HG03135 (cell line): ENCODE measurements around the gene LEPR.

Source experiments
- ATAC-seq: cut with Tn5 transposase; IDR thresholded peaks from one replicate; pipeline ENCODE4 v1.9.1; 2021; ENCODE audit warnings: mild to moderate bottlenecking, moderate library complexity; ENCODE audit not compliant: unreplicated experiment

The LEPR gene

GRCh38 chr1:65412256-65412983 is 8.0 kb upstream of the LEPR start:
- ATAC-seq = no peak

GRCh38 chr1:65412984-65413375 is 7.5 kb upstream of the LEPR start:
- no peak for ATAC-seq

- ATAC-seq = no peak
Observed at GRCh38 chr1:65414538-65414937, 5.9 kb upstream of the LEPR start.

DNA sequence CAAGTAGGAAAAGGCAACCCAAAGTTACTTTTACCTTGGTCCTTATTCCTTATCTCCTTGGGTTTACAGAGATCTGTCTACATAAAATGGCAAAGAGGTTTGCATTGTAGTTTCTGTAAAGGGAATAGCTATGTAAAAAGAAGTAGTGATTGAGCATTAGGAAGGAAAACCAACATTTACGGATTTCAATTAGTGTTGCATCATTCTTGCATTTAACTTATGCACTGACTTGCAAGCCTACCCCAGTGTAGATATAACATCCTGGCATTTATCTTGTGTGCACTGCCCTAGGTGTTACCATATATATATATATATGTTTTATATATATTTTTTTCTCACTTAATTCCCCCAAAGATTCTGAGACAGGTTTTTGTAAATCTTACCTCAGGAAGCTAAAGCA is 3.7 kb upstream of the LEPR start:
- no peak for ATAC-seq

DNA sequence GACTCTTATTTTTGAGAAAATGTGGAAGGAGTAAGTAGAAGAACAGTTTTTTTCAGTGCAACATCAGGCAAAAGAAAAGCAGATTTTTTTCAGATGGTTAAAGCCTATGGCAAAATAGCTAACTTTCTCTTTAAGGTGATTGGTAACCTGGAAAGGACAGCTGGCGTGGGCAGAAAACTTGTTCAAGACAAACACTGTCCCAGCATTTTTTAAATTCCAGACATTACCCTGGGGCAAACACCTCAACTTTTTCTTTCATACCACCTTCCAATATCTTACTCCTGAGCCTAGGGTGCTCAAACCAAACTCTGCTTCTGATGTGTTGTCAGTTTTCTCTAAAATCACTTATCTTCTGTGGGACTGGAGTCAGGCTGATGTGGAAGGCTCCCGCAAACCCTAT is 2.7 kb upstream of the LEPR start:
- no peak for ATAC-seq

DNA sequence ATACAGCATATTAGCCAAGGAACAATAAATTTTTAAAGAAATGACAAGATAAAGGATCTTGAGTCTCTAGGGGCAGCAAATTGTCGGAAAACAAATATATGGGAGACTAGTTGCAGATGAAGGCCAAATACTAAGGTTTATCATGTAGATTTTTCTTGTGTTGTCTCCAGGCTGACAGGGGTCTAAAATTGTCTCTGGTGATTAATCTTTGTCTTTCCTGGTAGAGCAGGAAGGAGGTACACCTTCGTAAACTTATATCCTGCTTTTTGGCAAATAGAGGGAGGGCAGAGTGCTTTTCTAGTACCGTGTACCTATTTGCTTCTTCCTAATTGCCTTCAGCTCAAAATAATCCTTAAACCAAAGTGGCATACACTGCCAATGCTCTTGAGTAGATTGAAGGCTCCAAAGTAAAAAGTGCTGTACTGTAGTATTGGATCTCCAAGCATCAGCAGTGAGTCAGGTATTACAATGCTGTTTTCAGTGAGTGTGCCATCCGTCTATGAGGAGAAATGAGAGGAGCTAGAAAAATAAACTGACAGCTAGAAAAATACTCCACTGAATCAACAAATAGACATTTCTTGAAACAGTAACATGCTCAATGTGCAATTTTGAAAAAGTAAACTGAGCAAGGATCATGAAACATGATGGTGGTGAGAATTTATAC is 1.8 kb upstream of the LEPR start:
- ATAC-seq = no peak

DNA sequence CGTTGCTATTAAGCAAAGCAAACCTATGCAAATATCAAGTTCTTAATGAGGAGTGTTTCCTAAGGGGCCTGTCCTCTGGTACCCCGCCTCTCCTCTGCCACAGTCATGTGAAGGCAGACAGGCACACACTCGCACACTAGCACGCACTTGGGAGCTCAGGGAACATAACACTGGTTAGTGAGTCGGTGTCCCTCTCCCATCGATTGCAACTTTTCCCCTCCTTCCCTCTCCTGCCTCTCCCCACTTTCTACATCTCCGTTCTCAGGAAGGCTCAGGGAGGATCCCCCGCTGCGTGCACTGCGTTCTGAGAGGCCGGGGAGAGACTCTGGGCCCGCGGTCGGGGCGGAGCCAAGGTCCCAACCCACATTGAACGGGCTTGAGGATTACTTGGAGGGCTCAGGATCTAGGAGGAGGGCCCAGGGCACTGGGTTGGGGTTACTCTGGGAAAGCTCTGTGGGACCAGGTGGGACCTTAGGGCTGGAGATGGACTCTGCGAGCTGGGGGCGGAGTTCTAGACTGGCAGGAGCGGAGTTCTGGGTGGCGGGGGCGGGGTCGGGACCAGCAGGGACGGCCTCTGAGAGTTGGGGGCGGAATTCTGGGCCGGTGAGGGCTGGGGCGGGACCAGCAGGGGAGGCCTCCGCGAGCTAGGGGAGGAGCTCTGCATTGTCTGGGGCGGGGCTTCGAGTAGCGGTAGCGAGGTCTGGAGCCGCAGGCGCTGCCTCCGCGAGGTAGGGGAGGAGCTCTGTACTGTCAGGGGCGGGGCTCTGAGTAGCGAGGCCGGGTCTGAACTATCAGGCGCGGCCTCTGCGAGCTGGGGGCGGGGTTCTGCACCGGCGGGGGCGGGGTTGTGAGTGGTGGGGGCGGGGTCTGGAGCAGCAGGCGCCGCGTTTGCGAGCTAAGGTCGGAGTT is 533 bp upstream of the LEPR start:
- peak; percentile 96 for ATAC-seq

- no peak for ATAC-seq
Observed at GRCh38 chr1:65421351-65422025, 1.0 kb downstream of the LEPR start.

DNA sequence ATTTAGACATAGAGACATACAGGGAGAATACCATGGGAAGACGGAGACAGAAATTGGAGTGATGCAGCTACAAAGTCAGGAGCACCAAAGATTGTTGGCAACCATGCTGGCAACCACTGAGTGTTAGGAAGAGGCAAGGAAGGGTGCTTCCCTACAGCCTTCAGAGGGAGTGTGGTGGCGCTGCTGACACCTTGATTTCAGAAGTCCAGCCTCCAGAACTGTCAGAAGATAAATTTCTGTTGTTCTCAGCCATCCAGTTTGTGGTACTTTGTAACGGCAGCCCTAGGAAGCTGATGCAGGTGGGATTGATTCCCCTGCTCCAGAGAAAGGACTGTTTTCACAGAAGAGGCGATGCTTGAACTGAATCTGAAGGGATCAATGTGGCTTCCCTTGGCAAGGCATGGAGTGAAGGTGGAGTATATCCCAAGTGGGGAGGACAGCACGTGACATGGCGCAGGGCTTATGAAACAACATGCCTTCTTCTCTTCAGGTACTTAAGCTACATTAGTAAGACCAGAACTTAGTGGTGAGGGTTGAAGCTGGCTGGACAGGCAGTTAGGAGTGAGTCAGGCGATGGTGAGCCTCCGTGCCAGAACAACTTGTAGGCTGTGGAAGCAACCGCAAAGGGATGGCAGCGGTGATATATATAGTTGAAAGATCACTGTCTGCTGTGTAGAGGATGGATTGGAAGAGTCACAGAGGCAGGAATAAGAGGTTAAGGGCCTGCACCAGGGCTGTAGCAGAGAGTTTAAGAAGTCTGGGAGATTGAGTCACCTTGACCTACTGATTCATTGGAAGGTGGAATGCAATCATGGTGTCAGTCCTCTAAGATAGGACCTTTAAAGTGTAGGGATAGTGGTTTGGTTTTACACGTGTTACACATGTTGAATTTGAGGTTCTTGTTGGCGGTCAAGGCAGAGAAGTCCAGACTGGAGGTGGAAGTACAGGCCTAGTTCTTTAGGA is 2.1 kb downstream of the LEPR start:
- ATAC-seq = no peak

GRCh38 chr1:65423884-65424572 is 3.6 kb downstream of the LEPR start:
- no peak for ATAC-seq

DNA sequence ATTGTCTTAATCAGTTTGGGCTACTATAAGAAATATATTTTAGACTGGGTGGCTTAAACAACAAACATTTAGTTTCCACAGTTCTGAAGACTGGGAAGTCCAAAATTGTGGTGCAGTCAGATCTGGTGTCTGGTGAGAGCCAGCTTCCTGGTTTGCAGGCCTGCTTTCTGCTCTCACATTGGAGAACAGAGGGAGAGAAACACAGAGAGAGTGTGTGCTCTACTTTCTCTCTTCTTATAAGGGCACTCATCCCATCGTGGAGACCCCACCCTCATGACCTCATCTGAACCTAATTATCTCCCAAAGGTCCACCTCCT is 4.1 kb downstream of the LEPR start:
- no peak for ATAC-seq

DNA sequence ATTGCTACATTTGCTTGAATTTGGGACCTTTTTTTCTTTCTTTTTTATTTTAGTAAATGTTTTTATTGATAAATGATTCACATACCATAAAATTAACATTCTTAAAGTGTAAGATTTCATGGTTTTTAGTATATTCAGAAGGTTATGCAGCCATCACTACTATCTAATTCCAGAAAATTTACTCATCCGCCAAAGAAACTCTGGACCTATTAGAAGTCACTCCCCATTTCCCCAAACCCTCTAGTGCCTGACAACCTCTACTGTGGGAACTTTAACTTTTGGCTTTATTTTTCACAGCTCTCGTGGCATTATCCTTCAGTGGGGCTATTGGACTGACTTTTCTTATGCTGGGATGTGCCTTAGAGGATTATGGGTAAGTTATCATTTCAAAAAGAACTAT is 4.5 kb downstream of the LEPR start:
- ATAC-seq = no peak

- no peak for ATAC-seq
Observed at GRCh38 chr1:65425697-65426096, 5.2 kb downstream of the LEPR start.

DNA sequence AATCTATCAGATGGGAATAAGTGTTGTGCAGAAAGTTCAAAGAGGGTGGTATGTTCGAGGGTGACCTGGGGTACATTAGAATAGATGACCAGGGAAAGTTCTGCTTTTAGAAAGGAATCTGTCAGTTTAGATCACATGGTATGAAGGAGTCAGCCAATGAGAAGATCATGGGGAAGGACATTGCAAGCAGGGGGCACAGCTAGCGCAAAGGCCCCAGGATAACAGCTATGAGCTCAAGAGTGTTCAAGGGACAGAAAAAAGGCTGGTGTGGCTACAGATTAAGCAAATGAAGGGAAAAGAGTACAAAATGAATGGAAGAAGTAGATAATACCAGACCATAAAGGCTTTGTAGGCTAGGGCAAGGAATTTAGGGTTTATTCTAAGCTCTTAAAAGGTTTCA is 8.6 kb downstream of the LEPR start:
- ATAC-seq = no peak

DNA sequence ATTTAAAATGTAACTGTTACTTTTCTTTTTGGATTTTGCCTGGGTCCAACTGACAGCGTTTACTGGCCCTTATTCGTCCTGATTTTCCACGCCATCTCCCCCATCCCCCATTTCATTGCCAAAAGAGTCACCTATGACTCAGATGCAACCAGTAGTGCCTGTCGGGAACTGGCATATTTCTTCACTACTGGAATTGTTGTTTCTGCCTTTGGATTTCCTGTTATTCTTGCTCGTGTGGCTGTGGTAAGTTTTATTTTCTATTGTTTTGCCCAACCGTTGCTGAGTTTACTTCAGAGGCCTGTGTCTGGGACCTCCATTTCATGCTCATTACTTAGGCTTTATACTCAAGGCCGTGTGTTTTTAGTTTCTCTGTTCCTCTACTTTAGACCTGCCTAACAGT is 9.3 kb downstream of the LEPR start:
- ATAC-seq = no peak

DNA sequence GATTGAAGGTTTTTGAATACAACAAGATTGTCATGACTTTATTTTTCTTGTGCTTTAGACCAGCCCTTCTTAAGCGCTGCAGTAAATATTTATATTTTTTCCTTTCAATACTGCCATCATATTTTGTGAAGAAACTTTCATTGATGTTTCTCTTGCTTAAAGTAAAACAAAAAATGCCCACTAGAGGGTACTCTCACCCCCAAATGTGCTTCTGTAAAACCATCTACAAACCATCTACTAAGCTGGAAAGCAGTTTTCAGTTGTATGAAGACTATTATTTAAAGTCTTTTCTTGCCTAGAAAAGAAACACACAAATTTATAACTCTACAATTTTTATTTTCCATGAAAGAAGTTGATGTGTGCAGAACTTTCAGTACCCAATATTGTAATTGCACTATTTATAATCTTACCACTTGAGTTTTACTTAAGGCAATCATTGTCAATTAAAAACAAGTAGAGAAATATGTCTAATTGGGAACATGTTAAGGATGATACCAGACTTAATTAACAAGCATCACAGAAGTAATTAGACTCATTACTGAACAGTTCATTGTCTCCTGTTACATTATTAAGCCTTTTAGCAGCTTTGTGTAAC is 10.7 kb downstream of the LEPR start:
- ATAC-seq = no peak

GRCh38 chr1:65432918-65433317 is 12.4 kb downstream of the LEPR start:
- ATAC-seq = no peak

GRCh38 chr1:65434255-65434654 is 13.8 kb downstream of the LEPR start:
- ATAC-seq = no peak

GRCh38 chr1:65434760-65435159 is 14.3 kb downstream of the LEPR start:
- no peak for ATAC-seq
